ENCODE results near the gene NPAS3.

Gene NPAS3

GRCh38 chr14:33564774-33565630, 626.3 kb downstream of the NPAS3 start:
- no peak for DNase-seq

GRCh38 chr14:33566082-33566481, 627.4 kb downstream of the NPAS3 start:
- no peak for DNase-seq

GRCh38 chr14:33567023-33567728, 628.5 kb downstream of the NPAS3 start:
- DNase-seq = no peak

GRCh38 chr14:33567731-33568130, 629.1 kb downstream of the NPAS3 start:
- no peak for DNase-seq

GRCh38 chr14:33568935-33569579, 630.4 kb downstream of the NPAS3 start:
- DNase-seq = no peak

GRCh38 chr14:33569821-33570687, 631.4 kb downstream of the NPAS3 start:
- no peak for DNase-seq

- DNase-seq = no peak
Observed at GRCh38 chr14:33570694-33571310, 632.1 kb downstream of the NPAS3 start.

GRCh38 chr14:33573301-33573880, 634.7 kb downstream of the NPAS3 start:
- no peak for DNase-seq

- DNase-seq = no peak
Observed at GRCh38 chr14:33576014-33576413, 637.3 kb downstream of the NPAS3 start.

GRCh38 chr14:33578461-33579216, 640.0 kb downstream of the NPAS3 start:
- DNase-seq = no peak

- no peak for DNase-seq
Observed at GRCh38 chr14:33580231-33580749, 641.6 kb downstream of the NPAS3 start.

GRCh38 chr14:33580841-33581240, 642.2 kb downstream of the NPAS3 start:
- no peak for DNase-seq

GRCh38 chr14:33584697-33585096, 646.0 kb downstream of the NPAS3 start:
- no peak for DNase-seq

- DNase-seq = no peak
Observed at GRCh38 chr14:33586806-33587205, 648.1 kb downstream of the NPAS3 start.

GRCh38 chr14:33587791-33588190, 649.1 kb downstream of the NPAS3 start:
- DNase-seq = no peak

GRCh38 chr14:33588771-33589170, 650.1 kb downstream of the NPAS3 start:
- no peak for DNase-seq

GRCh38 chr14:33589334-33589733, 650.7 kb downstream of the NPAS3 start:
- no peak for DNase-seq

- DNase-seq = no peak
Observed at GRCh38 chr14:33590891-33591630, 652.4 kb downstream of the NPAS3 start.

- DNase-seq = no peak
Observed at GRCh38 chr14:33592297-33592696, 653.6 kb downstream of the NPAS3 start.

Data from stimulated activated CD4-positive, alpha-beta T cell treated with anti-CD3 and anti-CD28 coated beads, Interleukin-4, amount 100 ng/mL, for 4 hours (primary cell).